ENCODE data around the gene CLEC2B. TPM values are rescaled to one million over a fixed set of nuclear protein-coding genes. Genes with fewer than 3 reads are reported as not detected.

CLEC2B gene
- polyA plus RNA-seq, 1 of the 3 experiments (the other 2 are of a cell fraction), result not detected

GRCh38 chr12:9813821-9814798 is 55.0 kb downstream of the CLEC2B start:
- Histone ChIP-seq H3K9me3 (no peaks in the 10 kb centered on the region), H2AFZ (ENCODE audit: low read depth) (no peak overlapping the region), H3F3A (replicated peaks; ENCODE audit: insufficient read depth) (no peaks in the 10 kb centered on the region), H4K20me1 (ENCODE audit: insufficient read depth) (no peaks in the 10 kb centered on the region), H3K27me3 (ENCODE audit: insufficient read depth) (peaks cover 33% of the 10 kb centered on the region; the same call in 1 of the 2 replicates), H3K4me2 (peak overlapping the region; percentile 19; the same call in 1 of the 2 replicates), H3K36me3 (replicated peaks in 1 of 2; ENCODE audit: control insufficient read depth in 1 of 2, insufficient read depth in 2 of 2, low read length in 1 of 2) (no peaks in the 10 kb centered on the region), H3K79me2 (ENCODE audit: insufficient read depth) (no peaks in the 10 kb centered on the region), H3K4me3 (ENCODE audit: low read depth in 2 of 2, low read length in 1 of 2) (no peak overlapping the region), H3K9me2 (no peaks in the 10 kb centered on the region), H3K27ac (ENCODE audit: low read depth in 2 of 2, low read length in 1 of 2) (no peak overlapping the region), H3K9ac (no peak overlapping the region), H3K4me1 (ENCODE audit: control insufficient read depth in 1 of 2, insufficient read depth in 2 of 2, low read depth in 1 of 2, low read length in 1 of 2) (no peaks in the 10 kb centered on the region)
- CTCF ChIA-PET, result interaction anchor here (0.6 to 0.7 kb wide), 3 partner anchors 20 to 1801 kb away, joined by 3 read pairs; no protein-coding TSS in a partner anchor
- DNase-seq, result peak; percentile 55
- TF ChIP-seq MAX (IDR thresholded peaks at IDR 0.05; ENCODE audit: low read depth) (no peak), SMC3 (IDR thresholded peaks at IDR 0.05; ENCODE audit: low read depth, low read length) (peak; percentile 22; the same call in 1 of the 2 replicates), TEAD4 (IDR thresholded peaks at IDR 0.05; ENCODE audit: borderline replicate concordance, insufficient read depth) (no peak), CTCF (IDR thresholded peaks at IDR 0.05) (peak; percentile 55), YY1 (IDR thresholded peaks at IDR 0.05; ENCODE audit: low read depth) (no peak), SIN3A (IDR thresholded peaks at IDR 0.05; ENCODE audit: borderline replicate concordance, low read depth, low read length) (no peak), ZBTB33 (IDR thresholded peaks at IDR 0.05; ENCODE audit: borderline replicate concordance, low read depth) (no peak), IRF3 (IDR thresholded peaks at IDR 0.05; ENCODE audit: low read depth, low read length) (no peak), FOSL2 (IDR thresholded peaks at IDR 0.05; ENCODE audit: borderline replicate concordance, low read depth) (no peak), EP300 (IDR thresholded peaks at IDR 0.05; ENCODE audit: borderline replicate concordance in 1 of 2, low read depth in 1 of 2, low read length in 1 of 2) (no peak), JUND (IDR thresholded peaks at IDR 0.05) (no peak), RFX5 (IDR thresholded peaks at IDR 0.05; ENCODE audit: low read length) (no peak), EZH2phosphoT487 (IDR thresholded peaks at IDR 0.05; ENCODE audit: borderline replicate concordance, low read depth) (no peak), RAD21 (IDR thresholded peaks at IDR 0.05; ENCODE audit: low read length) (peak; percentile 50), USF2 (IDR thresholded peaks at IDR 0.05; ENCODE audit: borderline replicate concordance, low read depth, low read length) (no peak), RXRA (IDR thresholded peaks at IDR 0.05; ENCODE audit: borderline replicate concordance, low read depth) (no peak), MEF2A (IDR thresholded peaks at IDR 0.05; ENCODE audit: borderline replicate concordance, low read depth) (no peak)
- WGBS (ENCODE audit: low lambda C conversion rate), result 11% methylated on average over 16 of the region's 32 CpGs
- POLR2A ChIA-PET, result no interaction called here

Measured in SK-N-SH (cell line).